ENCODE data around the gene SS18.
"Not testable (repeated sequence)": the region's sequence is repeated elsewhere in the genome, so short reads cannot be mapped to it uniquely, and the experiment has no call there.

The SS18 gene

GRCh38 chr18:26090130-26091046 lies at the start of gene SS18:
SS18 (minus strand) TSS chr18:26090613; CDS start chr18:26090569, 44 bp downstream.
- DNase-seq, result peak; percentile 83

DNA sequence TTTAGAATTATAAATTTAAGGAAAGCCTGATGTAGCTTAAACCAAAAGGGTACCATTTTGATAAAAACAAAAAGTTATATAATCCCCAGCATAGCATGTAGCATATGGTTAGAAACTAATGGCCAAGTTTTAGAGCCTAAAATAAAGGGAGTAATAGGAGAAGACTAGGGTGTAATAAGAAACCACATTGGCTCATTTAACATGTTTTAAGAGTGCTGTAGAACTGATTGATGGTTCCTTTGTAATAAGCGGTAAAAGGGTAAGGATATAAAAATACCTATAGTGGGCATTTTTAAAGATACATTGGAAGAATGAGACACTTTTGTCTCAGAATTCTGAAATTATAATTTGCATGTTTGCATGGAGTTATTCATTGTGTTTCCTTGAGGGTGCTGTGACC lies 45.1 kb upstream of the SS18 start:
- DNase-seq, result peak; percentile 51

DNA sequence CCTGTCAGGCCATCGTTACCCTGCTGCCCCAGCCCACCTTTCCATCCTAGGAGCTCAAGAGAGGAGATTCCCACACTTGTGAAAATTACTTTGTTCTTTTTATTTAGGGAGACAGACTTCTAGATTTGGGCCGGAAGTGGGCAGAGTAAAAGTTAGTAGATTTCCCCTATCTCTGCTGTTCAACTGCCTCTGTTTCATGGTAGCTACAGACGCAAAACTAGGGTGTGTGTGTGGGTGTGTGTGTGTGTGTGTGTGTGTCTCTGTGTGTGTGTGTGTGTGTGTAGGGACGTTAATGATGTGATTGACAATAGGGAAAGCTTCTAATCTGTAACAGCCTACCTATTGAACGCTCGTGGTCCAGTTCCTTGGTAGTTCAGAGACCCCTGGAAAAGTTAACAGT lies 43.7 kb upstream of the SS18 start:
- DNase-seq, result no peak

DNA sequence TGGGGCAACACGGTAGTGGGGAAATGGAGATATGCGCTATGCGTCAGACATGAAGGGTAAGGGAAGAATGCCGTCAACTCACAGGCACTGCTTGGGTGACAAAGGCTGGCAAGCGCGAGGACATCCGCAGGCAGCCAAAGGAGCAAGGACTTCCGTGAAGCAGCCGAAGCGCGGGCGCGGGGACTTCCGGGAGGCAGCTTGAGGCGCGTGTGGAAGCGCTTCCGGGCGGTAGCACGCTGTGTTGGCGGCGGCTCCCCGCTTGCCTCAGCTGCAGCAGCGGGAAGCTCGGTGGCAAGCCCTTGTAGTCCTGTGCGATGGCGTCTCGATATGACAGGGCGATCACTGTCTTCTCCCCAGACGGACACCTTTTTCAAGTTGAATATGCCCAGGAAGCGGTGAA lies 43.2 kb upstream of the SS18 start, which contains the start of gene PSMA8:
PSMA8 (plus strand) TSS at position 218 of the 400 bp plus-strand sequence; CDS start at position 315, 97 bp downstream.
- no peak for DNase-seq

DNA sequence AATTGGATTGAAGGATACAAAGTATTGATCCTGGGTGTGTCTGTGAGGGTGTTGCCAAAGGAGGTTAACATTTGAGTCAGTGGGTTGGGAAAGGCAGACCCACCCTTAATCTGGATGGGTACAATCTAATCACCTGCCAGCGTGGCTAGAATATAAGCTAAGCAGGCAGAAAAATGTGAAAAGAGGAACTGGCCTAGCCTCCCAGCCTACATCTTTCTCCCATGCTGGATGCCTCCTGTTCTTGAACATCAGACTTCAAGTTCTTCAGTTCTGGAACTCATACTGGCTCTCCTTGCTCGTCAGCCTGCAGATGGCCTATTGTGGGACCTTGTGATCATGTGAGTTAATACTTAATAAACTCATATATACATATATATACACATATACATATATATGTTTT lies 37.8 kb upstream of the SS18 start:
- DNase-seq, result not testable (repeated sequence)

DNA sequence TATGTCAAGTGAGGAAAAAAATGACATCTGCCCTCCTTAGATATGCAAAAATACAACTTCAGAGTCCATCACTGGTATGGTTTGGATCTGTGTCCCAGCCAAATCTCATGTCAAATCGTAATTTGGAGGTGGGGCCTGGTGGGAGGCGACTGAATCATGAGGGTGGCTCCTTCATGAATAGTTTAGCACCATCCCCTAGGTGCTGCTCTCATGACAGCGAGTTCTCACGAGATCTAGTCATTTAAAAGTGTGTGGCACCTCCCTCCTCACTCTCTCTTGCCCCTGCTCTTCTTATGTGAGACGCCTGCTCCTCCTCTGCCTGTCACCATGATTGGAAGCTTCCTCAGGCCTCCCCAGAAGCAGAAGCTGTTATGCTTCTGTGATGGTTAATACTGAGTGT lies 37.4 kb upstream of the SS18 start:
- DNase-seq, result no peak

- DNase-seq, result not testable (repeated sequence)
These were observed 31.6 kb upstream of the SS18 start for GRCh38 chr18:26121994-26122393.

DNA sequence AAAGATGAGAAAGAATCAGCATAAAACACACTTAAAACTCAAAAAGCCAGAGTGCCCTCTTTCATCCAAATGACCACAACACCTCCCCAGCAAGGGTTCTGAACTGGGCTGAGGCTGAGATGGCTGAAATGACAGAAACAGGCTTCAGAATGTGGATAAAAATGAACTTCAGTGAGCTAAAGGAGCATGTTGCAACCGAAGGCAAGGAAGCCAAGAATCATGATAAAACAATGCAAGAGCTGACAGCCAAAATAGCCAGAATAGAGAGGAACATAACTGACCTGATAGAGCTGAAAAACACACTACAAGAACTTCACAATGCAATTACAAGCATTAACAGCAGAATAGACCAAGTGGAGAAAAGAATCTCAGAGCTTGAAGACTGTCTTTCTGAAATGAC lies 31.1 kb upstream of the SS18 start:
- DNase-seq, result no peak

DNA sequence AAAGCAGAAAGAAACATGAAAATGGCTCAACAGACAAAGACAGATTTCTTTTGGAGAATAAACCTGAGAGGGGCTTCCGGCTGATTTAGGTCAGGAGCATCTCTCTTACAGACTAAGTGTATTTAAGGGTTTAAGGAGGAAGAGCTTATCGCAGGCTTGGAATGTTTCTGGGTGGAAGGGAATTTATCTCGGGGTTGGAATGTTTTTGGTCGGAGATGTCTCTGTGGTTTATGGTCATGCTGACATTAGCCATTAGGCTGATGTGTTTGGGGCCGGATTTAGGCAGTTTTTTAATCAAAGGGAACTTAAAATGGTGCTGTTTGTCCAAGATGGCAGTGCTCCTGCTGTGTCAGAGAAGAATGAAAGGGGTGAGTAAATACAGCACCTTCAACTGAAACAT lies 28.8 kb upstream of the SS18 start:
- DNase-seq, result no peak

GRCh38 chr18:26104035-26104434 lies 13.6 kb upstream of the SS18 start:
- DNase-seq, result no peak

GRCh38 chr18:26103579-26103978 lies 13.2 kb upstream of the SS18 start:
- no peak for DNase-seq

- no peak for DNase-seq
These were observed 7.2 kb upstream of the SS18 start for GRCh38 chr18:26097563-26097962.

DNA sequence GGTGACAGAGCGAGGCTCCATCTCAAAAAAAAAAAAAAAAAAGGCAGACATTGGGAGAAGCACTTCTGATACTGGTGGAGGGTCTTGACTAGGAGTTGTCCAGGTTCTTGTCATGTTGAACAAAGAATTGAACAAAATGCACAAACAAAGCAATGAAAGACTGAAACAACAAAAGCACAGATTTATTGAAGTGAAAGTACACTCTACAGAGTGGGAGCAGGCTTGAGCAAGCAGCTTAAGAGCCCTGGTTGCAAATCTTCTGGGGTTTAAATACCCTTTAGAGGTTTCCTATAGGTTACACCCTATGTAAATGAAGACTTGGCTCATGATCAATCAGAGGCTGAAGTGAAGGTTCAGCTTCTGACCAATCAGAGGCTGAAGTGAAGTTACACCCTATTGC lies 6.4 kb upstream of the SS18 start:
- no peak for DNase-seq

DNA sequence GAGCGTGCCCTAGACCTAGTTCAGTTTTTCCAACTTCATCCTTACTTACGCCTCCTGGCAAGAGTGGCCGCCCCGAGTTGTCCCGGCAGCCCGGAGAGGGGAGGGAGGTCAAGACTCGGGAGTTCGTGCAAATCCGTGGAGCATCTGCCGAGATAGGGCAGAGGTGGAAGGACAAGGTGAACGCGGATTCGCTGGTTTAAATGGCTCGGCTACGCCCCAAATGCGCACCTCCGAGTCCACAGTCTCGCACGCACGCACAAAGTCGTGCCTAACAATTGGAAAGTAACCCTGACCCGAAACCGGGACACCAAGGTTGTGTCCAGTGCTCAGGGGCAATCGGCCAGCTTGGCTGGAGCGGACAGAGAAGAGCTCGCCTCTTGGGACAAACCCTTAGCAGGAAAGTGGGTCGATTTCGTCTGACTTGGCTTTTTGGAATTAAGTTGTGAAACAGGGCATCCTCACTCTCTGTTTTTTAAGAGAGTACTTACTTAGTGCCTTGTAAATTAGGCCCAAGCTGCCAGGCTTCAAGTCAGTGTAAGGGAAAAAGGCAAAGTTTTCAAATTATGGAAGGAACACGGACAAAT lies 726 bp upstream of the SS18 start:
- peak; percentile 40 for DNase-seq

- no peak for DNase-seq
These were observed 902 bp downstream of the SS18 start for GRCh38 chr18:26089293-26090129.

DNA sequence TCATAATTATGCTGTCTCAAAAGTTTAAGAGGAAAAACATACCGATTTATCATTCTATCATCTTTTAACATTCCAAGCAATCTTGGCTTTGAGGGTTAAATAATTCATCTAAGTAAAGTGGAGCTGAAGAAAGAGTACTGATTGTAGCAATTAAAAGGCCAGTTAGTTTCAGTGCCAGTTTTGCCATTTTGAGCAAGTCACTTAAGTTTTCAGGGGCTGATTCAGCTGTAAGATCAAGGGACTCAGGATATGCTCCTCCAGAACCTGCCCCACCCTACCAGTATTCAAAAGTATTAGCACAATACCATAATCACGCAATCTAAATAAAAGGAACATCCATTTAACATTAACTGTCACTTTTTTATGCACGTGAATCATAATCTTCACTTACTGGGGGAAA lies 1.9 kb downstream of the SS18 start:
- no peak for DNase-seq

DNA sequence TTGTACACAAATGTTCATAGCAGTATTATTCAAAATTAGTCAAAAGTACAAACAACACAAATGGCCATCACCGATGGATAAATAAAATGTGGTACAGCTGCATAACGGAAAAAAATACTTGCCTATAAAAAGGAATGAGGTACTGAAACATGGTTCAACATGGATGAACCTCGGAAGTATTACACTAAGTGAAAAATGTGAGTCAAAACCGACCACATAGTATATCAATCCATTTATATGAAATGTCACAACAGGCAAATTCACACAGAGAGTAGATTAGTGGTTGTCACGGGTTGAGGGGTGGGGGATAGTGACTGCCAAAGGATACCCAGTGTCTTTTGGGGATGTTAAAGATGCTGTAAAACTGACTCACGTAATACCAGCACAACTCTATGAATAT lies 3.5 kb downstream of the SS18 start:
- DNase-seq, result no peak

DNA sequence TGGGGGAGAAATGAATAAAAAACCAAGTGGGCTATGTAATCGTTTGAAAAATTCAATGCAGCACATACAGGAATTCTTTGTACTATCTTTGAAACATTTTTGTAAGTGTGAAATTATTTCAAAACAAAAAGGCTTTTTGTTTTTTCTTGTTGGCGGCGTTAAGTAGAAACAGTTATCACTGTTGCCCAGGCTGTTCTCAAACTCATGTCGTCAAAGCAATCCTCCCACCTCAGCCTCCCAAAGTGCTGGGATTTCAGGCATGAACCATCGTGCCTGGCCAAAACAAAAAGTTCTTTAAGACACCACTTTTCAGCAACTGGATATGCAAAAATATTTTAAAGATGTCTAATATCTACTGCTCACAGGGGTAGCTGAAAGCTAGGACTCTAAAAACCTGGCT lies 5.4 kb downstream of the SS18 start:
- DNase-seq, result no peak

DNA sequence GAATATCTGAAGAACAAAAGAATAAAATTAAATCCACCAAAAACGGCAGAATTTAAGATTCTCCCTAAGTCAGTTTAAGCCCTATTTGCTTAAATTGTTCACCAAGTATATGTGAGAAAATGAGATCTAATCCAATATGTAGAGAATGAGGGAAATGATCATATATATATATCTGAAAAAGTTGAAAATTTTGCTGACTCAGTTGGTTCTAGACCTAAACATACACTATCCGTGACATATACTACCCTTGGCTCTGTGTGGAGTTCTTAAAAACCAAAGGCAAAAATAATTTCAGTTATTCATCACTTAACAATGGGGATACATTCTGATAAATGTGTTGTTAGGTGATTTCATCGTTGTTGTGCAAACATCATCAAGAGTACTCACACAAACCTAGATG lies 7.3 kb downstream of the SS18 start:
- DNase-seq, result no peak

- no peak for DNase-seq
These were observed 7.9 kb downstream of the SS18 start for GRCh38 chr18:26082475-26082874.

GRCh38 chr18:26074246-26074645 lies 16.2 kb downstream of the SS18 start:
- DNase-seq, result no peak

GRCh38 chr18:26073758-26074157 lies 16.7 kb downstream of the SS18 start:
- DNase-seq, result no peak

DNA sequence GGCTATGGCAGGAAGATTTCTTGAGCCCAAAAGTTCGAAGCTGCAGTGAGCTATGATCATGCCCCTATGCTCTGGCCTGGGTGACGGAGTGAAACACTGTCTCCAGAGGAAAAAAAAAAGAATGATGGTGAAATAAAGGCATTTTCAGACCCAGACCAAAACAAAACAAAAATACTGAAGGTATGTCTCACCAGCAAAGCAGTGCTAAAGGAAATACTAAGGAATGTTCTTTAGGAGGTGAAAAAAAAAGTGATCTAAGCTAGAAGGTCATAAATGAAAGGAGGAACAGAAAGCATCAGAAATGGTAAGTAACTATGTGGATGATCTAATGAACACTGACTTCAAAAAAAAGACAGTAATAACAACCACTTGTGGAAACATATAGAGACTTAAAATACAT lies 18.7 kb downstream of the SS18 start:
- DNase-seq, result no peak

DNA sequence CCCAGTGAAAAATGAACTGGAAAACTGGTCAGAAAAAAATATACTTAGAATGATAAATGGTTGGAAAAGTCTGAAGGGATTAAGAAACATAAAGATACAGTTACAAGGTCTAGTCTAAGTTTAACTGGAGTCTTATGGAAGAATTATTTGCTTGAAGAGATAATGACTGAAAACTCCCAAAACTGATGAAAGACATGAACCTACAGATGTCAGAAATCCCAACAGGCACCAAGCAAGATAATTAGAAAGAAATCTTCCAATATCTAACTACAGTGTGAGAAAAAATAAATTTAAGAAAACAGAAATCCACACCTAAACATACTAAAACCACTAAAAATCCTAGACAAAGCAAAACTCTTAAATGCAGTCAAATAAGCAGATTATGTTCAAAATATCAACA lies 19.4 kb downstream of the SS18 start:
- no peak for DNase-seq

Measured in NCI-H2171 (cell line).